ENCODE measurements around the gene SLC41A3. TPM values are rescaled to one million over a fixed set of nuclear protein-coding genes. Genes with fewer than 3 reads are reported as not detected.

SLC41A3 gene
- total RNA-seq, 1 experiment from 2014 or later: 30.8 TPM

- DNase-seq: no peak
- Histone ChIP-seq H3K4me3 (ENCODE audit: insufficient read depth, low read depth, low read length) (no peak overlapping the region), H3K27me3 (ENCODE audit: control insufficient read depth, insufficient read depth, low read length) (no peaks in the 10 kb centered on the region; the same call in 1 of the 2 replicates), H3K36me3 (replicated peaks; ENCODE audit: control insufficient read depth, insufficient read depth, low read length) (no peaks in the 10 kb centered on the region; the same call in 1 of the 2 replicates)
These were observed 55.8 kb downstream of the SLC41A3 start for GRCh38 chr3:126028096-126028495.

DNA sequence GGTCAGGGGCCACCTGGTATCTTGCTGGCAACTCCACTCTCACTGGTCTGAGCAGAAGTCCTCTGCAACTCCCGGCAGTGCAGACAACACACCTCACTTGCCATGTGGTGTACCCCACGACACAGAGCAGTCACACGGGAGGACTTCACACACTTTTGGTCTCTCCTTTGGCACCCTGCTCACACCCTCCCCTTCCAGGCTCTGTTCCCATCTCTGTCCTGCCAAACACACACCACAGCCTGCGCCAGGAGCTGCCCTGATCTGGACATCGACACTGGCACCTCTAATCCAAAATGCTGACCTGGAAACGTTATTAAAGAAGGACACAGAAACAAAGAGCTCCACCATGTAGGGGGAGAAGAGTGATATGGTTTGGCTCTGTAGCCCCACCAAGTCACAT, 57.2 kb downstream of the SLC41A3 start:
- Histone ChIP-seq H3K36me3 (replicated peaks; ENCODE audit: control insufficient read depth, insufficient read depth, low read length) (no peaks in the 10 kb centered on the region; the same call in 1 of the 2 replicates), H3K27me3 (ENCODE audit: control insufficient read depth, insufficient read depth, low read length) (no peaks in the 10 kb centered on the region; the same call in 1 of the 2 replicates), H3K4me3 (ENCODE audit: insufficient read depth, low read depth, low read length) (no peak overlapping the region)
- DNase-seq: no peak

DNA sequence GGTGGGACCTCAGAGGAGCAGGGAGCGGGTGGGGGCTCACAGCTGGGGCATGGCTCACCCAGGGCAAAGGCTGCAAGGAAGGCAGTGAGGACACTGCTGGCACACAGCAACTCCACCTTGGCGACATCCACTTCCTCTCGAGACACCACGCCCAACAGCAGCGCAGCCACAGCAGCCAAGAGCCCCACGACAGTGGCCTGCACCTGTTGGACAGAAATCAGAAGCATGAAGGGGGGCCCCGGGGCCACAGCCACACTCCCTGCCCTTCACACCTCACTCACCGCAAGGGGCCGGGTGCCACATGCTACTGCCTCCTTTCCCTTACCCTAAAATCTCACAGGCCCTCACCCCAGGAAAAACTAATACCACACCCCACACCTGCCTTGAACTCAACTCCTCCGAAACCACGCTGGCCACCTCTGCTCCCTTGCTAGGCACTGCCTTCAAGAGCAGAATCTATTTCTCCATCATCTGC, 57.6 kb downstream of the SLC41A3 start:
- DNase-seq: no peak
- H3K4me3 ChIP-seq (ENCODE audit: insufficient read depth, low read depth, low read length): no peak overlapping the region
- no peaks in the 10 kb centered on the region; the same call in 1 of the 2 replicates for H3K36me3 ChIP-seq (replicated peaks; ENCODE audit: control insufficient read depth, insufficient read depth, low read length)
- no peaks in the 10 kb centered on the region; the same call in 1 of the 2 replicates for H3K27me3 ChIP-seq (ENCODE audit: control insufficient read depth, insufficient read depth, low read length)

DNA sequence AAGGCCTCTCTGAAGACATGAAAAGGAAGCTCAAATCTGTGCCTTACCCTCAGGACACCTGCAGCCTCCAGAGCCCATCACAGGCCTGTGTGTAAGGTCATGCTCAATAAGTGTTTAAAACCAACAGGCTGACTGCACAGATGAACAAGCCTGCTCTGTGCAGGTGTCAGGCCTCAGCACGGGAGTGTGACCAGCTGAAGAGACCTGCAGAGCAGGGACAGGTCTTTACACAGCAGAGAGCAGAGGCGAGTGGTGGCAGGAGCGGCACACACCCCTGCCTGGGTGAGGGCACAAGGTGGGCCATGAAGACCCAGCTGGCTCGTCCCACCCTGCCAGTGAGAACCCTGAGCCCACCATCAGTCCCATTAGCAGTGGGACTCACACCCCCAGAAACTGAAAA, 58.1 kb downstream of the SLC41A3 start:
- no peak for DNase-seq
- no peaks in the 10 kb centered on the region; the same call in 1 of the 2 replicates for H3K36me3 ChIP-seq (replicated peaks; ENCODE audit: control insufficient read depth, insufficient read depth, low read length)
- H3K4me3 ChIP-seq (ENCODE audit: insufficient read depth, low read depth, low read length): no peak overlapping the region
- no peaks in the 10 kb centered on the region; the same call in 1 of the 2 replicates for H3K27me3 ChIP-seq (ENCODE audit: control insufficient read depth, insufficient read depth, low read length)

- no peaks in the 10 kb centered on the region; the same call in 1 of the 2 replicates for H3K27me3 ChIP-seq (ENCODE audit: control insufficient read depth, insufficient read depth, low read length)
- no peaks in the 10 kb centered on the region; the same call in 1 of the 2 replicates for H3K36me3 ChIP-seq (replicated peaks; ENCODE audit: control insufficient read depth, insufficient read depth, low read length)
- DNase-seq: no peak
- H3K4me3 ChIP-seq (ENCODE audit: insufficient read depth, low read depth, low read length): no peak overlapping the region
These were observed 58.7 kb downstream of the SLC41A3 start for GRCh38 chr3:126025116-126025729.

DNA sequence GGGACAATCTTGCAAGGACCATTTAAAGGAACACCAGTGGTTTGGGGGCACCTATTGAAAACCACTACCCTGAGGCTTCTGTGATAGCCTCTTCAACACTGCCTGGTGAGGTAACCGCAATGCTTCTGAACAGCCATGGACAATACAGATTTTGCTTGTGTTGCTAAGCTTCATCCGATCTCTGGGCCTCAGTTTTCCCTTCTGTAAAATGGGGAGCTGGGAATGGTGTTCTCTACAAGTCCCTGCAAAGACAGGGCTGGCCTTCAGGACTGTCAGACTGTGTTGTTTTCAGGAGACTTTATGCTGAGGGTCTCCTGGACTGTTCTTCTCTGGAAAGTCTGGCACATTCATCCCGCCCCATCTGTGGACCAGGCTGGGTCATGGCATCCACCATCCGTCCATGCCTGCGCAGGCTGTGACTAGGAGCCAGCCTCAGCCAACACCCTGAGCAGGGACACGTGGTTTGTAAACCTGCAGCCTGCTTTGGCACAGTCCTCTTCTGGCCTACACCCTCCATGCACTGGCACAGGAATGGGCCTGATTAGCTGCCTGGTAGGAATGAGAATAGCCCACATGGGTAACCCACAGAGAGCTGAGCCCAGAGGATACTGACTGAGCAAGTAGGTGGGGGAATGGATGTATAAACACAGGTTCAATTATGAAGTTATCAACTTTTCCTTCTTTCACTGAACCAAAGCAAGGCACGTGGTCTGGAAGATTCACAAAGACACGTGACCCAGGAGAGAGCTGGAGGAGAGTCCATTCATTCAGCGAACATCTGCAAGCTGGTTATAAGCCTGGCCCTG, 59.7 kb downstream of the SLC41A3 start:
- no peak for DNase-seq
- no peak overlapping the region for H3K4me3 ChIP-seq (ENCODE audit: insufficient read depth, low read depth, low read length)
- no peaks in the 10 kb centered on the region; the same call in 1 of the 2 replicates for H3K36me3 ChIP-seq (replicated peaks; ENCODE audit: control insufficient read depth, insufficient read depth, low read length)
- H3K27me3 ChIP-seq (ENCODE audit: control insufficient read depth, insufficient read depth, low read length): no peaks in the 10 kb centered on the region; the same call in 1 of the 2 replicates

DNA sequence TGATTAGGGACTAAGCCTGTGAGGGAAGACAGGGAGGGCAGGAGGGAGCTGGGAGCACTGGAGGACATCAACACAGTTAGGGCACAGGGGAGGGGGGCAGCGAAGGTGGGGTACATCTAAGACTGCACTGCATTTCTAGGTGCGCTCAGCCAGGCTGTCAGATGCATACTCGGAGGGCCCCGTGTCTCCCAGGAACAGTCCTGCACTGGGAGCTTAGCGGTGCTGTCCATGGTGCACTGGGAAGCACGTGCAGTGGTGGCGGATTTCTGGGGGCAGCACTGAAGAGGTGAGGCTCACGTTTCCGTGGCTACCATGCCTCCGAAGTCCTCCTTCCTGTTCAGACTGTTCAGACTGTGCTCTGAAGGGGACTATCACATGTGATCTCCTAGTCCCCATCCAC, 60.5 kb downstream of the SLC41A3 start:
- Histone ChIP-seq H3K4me3 (ENCODE audit: insufficient read depth, low read depth, low read length) (no peak overlapping the region), H3K36me3 (replicated peaks; ENCODE audit: control insufficient read depth, insufficient read depth, low read length) (no peaks in the 10 kb centered on the region; the same call in 1 of the 2 replicates), H3K27me3 (ENCODE audit: control insufficient read depth, insufficient read depth, low read length) (no peaks in the 10 kb centered on the region; the same call in 1 of the 2 replicates)
- DNase-seq: peak; percentile 44

GRCh38 chr3:126022741-126023359, 61.1 kb downstream of the SLC41A3 start:
- Histone ChIP-seq H3K27me3 (ENCODE audit: control insufficient read depth, insufficient read depth, low read length) (no peaks in the 10 kb centered on the region; the same call in 1 of the 2 replicates), H3K36me3 (replicated peaks; ENCODE audit: control insufficient read depth, insufficient read depth, low read length) (no peaks in the 10 kb centered on the region; the same call in 1 of the 2 replicates), H3K4me3 (ENCODE audit: insufficient read depth, low read depth, low read length) (no peak overlapping the region)
- DNase-seq: no peak

GRCh38 chr3:126021702-126022101, 62.2 kb downstream of the SLC41A3 start:
- H3K27me3 ChIP-seq (ENCODE audit: control insufficient read depth, insufficient read depth, low read length): no peaks in the 10 kb centered on the region; the same call in 1 of the 2 replicates
- no peaks in the 10 kb centered on the region; the same call in 1 of the 2 replicates for H3K36me3 ChIP-seq (replicated peaks; ENCODE audit: control insufficient read depth, insufficient read depth, low read length)
- no peak overlapping the region for H3K4me3 ChIP-seq (ENCODE audit: insufficient read depth, low read depth, low read length)
- no peak for DNase-seq

DNA sequence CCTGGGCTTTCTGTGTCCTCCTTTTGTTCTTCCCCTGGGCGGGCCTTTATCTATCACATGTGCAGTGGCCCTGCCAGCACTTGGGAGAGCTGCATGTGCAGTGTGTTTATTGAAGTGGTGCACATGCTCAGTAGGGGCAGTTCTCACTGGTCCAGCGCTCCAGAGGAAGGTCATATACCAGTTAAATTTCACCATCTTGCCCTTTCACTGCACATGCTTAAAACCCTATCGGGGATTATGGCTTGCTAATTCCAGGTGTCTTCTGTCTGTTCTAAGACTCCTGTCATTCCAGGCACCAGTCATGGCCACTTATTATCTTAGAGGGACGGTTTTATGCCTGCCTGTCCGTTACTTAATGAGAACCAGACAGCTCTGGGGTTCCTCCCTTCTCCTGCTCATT, 62.7 kb downstream of the SLC41A3 start:
- H3K4me3 ChIP-seq (ENCODE audit: insufficient read depth, low read depth, low read length): no peak overlapping the region
- no peak for DNase-seq
- no peaks in the 10 kb centered on the region; the same call in 1 of the 2 replicates for H3K36me3 ChIP-seq (replicated peaks; ENCODE audit: control insufficient read depth, insufficient read depth, low read length)
- no peaks in the 10 kb centered on the region; the same call in 1 of the 2 replicates for H3K27me3 ChIP-seq (ENCODE audit: control insufficient read depth, insufficient read depth, low read length)

DNA sequence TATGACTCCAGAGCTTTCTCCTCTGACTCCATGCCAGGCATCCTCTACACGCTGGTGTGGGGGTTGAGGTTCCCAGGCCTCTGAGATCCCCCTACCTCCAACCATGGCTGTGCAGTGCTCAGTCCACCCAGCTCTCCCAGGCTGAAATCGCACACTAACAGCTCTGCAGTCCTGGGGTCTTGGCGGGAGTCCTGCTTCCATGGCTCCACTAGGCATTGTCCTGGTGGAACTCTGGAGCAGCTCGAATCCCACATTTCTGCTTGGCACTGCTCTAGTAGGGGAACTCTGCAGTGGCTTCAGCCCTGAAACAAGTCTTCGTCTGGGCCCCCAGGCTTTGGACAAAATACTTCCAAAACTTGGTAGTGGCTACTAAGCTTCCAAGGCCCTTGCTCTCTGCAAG, 64.2 kb downstream of the SLC41A3 start:
- DNase-seq: no peak

GRCh38 chr3:126018995-126019394, 64.9 kb downstream of the SLC41A3 start:
- Histone ChIP-seq H3K36me3 (replicated peaks; ENCODE audit: control insufficient read depth, insufficient read depth, low read length) (no peaks in the 10 kb centered on the region; the same call in 1 of the 2 replicates), H3K4me3 (ENCODE audit: insufficient read depth, low read depth, low read length) (no peak overlapping the region), H3K27me3 (ENCODE audit: control insufficient read depth, insufficient read depth, low read length) (no peaks in the 10 kb centered on the region; the same call in 1 of the 2 replicates)
- DNase-seq: no peak

More for the DNA sequence above, 64.2 kb downstream of the SLC41A3 start:
- Histone ChIP-seq H3K27me3 (ENCODE audit: control insufficient read depth, insufficient read depth, low read length) (no peaks in the 10 kb centered on the region; the same call in 1 of the 2 replicates), H3K36me3 (replicated peaks; ENCODE audit: control insufficient read depth, insufficient read depth, low read length) (no peaks in the 10 kb centered on the region; the same call in 1 of the 2 replicates), H3K4me3 (ENCODE audit: insufficient read depth, low read depth, low read length) (no peak overlapping the region)

DNA sequence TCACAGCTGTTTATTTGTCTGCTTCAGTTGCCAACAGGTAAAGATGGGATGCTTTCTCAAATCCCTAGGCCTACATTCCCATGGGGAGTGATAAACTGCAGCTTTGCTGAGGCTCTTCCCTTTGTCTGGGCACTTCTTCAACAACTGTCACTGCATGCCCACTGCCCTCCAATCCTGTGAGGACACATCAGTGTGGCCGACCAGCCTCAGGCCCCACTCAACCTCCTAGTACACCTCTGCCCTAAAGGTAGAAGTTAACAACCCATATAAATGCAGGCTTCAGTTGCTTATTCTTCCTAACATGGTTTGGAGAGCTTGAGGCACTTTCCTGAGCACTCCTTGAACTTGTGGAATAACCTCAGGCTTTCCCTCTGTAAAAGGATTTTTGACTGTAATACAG, 65.4 kb downstream of the SLC41A3 start:
- no peaks in the 10 kb centered on the region; the same call in 1 of the 2 replicates for H3K27me3 ChIP-seq (ENCODE audit: control insufficient read depth, insufficient read depth, low read length)
- H3K4me3 ChIP-seq (ENCODE audit: insufficient read depth, low read depth, low read length): no peak overlapping the region
- no peaks in the 10 kb centered on the region; the same call in 1 of the 2 replicates for H3K36me3 ChIP-seq (replicated peaks; ENCODE audit: control insufficient read depth, insufficient read depth, low read length)
- DNase-seq: no peak

GRCh38 chr3:126017362-126017761, 66.6 kb downstream of the SLC41A3 start:
- Histone ChIP-seq H3K4me3 (ENCODE audit: insufficient read depth, low read depth, low read length) (no peak overlapping the region), H3K27me3 (ENCODE audit: control insufficient read depth, insufficient read depth, low read length) (no peaks in the 10 kb centered on the region; the same call in 1 of the 2 replicates), H3K36me3 (replicated peaks; ENCODE audit: control insufficient read depth, insufficient read depth, low read length) (no peaks in the 10 kb centered on the region; the same call in 1 of the 2 replicates)
- DNase-seq: no peak

Measured in H7 (cell line).